H9 (cell line): ENCODE data around the gene RANBP9. TPM values are rescaled to one million over a fixed set of nuclear protein-coding genes. Genes with fewer than 3 reads are reported as not detected.

Experiments used
- DNase-seq: peaks from one replicate; pipeline ENCODE4 v3.0.0-alpha.2; 2017
- H2AFZ ChIP-seq: one replicate; pipeline ENCODE4 v1.6.1; 2013; ENCODE audit warnings: mild to moderate bottlenecking, low read length, control low read depth, moderate library complexity
- H2AK5ac ChIP-seq: 2 replicates; pipeline ENCODE4 v1.6.1; 2013; ENCODE audit warnings: low read length, control low read depth, mixed read lengths; ENCODE audit not compliant: insufficient read length
- H2BK120ac ChIP-seq: one replicate; pipeline ENCODE4 v1.6.1; 2013; ENCODE audit warnings: low read depth, mild to moderate bottlenecking, low read length, control low read depth, inconsistent platforms; ENCODE audit not compliant: poor library complexity, severe bottlenecking
- H2BK12ac ChIP-seq: 2 replicates; pipeline ENCODE4 v1.6.1; 2013; ENCODE audit warnings: low read length, control low read depth, mixed read lengths, low read depth; ENCODE audit not compliant: insufficient read length
- H2BK15ac ChIP-seq: 2 replicates; pipeline ENCODE4 v1.6.1; 2013; ENCODE audit warnings: low read depth, low read length, control low read depth
- H2BK20ac ChIP-seq: one replicate; pipeline ENCODE4 v1.6.1; 2013; ENCODE audit warnings: low read depth, mild to moderate bottlenecking, low read length, control low read depth, inconsistent platforms; ENCODE audit not compliant: poor library complexity, severe bottlenecking
- H2BK5ac ChIP-seq: 2 replicates; pipeline ENCODE4 v1.6.1; 2013; ENCODE audit warnings: low read length, control low read depth, mixed read lengths; ENCODE audit not compliant: insufficient read length
- H3K14ac ChIP-seq: 2 replicates; pipeline ENCODE4 v1.6.1; 2013; ENCODE audit warnings: low read length, control low read depth; ENCODE audit not compliant: insufficient read depth
- H3K18ac ChIP-seq: 2 replicates; pipeline ENCODE4 v1.6.1; 2013; ENCODE audit warnings: low read depth, mild to moderate bottlenecking, mixed read lengths, low read length, control low read depth; ENCODE audit not compliant: insufficient read length
- H3K23ac ChIP-seq: 2 replicates; pipeline ENCODE4 v1.6.1; 2013; ENCODE audit warnings: low read length, control low read depth, mixed read lengths, low read depth; ENCODE audit not compliant: insufficient read length
- H3K23me2 ChIP-seq: 2 replicates; pipeline ENCODE4 v1.6.1; 2013; ENCODE audit warnings: low read depth, mild to moderate bottlenecking, mixed read lengths, low read length, control low read depth; ENCODE audit not compliant: insufficient read length, poor library complexity, severe bottlenecking
- H3K27ac ChIP-seq: 2 replicates; pipeline ENCODE4 v1.5.1; 2013; ENCODE audit warnings: low read length, control low read depth, mixed read lengths, low read depth; ENCODE audit not compliant: insufficient read length
- H3K27me3 ChIP-seq: 2 replicates; pipeline ENCODE4 v1.6.1; 2013; ENCODE audit warnings: low read length, control low read depth, inconsistent platforms; ENCODE audit not compliant: insufficient read depth
- H3K4ac ChIP-seq: 2 replicates; pipeline ENCODE4 v1.6.1; 2013; ENCODE audit warnings: low read depth, mild to moderate bottlenecking, control low read depth, inconsistent platforms, low read length, moderate library complexity
- H3K4me1 ChIP-seq: 2 replicates; pipeline ENCODE4 v1.6.1; 2013; ENCODE audit warnings: low read length, control low read depth, inconsistent platforms; ENCODE audit not compliant: insufficient read depth
- H3K4me2 ChIP-seq: 2 replicates; pipeline ENCODE4 v1.6.1; 2013; ENCODE audit warnings: low read length, control low read depth, mixed read lengths; ENCODE audit not compliant: insufficient read length, insufficient read depth
- H3K56ac ChIP-seq: 2 replicates; pipeline ENCODE4 v1.6.1; 2013; ENCODE audit warnings: low read depth, mild to moderate bottlenecking, mixed read lengths, low read length, control low read depth; ENCODE audit not compliant: insufficient read length
- H3K79me1 ChIP-seq: 2 replicates; pipeline ENCODE4 v1.6.1; 2013; ENCODE audit warnings: low read depth, mild to moderate bottlenecking, moderate library complexity, low read length, control low read depth, inconsistent platforms; ENCODE audit not compliant: insufficient read depth, poor library complexity, severe bottlenecking
- H3K79me2 ChIP-seq: 2 replicates; pipeline ENCODE4 v1.6.1; 2013; ENCODE audit warnings: low read length, control low read depth, inconsistent platforms; ENCODE audit not compliant: insufficient read depth
- H3K9ac ChIP-seq: 2 replicates; pipeline ENCODE4 v1.6.1; 2013; ENCODE audit warnings: low read length, control low read depth, mixed read lengths; ENCODE audit not compliant: insufficient read length; ENCODE audit errors: extremely low read depth
- H3K9me3 ChIP-seq: one replicate; pipeline ENCODE4 v1.6.1; 2013; ENCODE audit warnings: low read depth, low read length, inconsistent platforms; ENCODE audit not compliant: control insufficient read depth
- H3T11ph ChIP-seq: one replicate; pipeline ENCODE4 v1.6.1; 2013; ENCODE audit warnings: mild to moderate bottlenecking, low read length, control low read depth, inconsistent platforms
- H4K20me1 ChIP-seq: one replicate; pipeline ENCODE4 v1.6.1; 2013; ENCODE audit not compliant: control insufficient read depth, insufficient read length, insufficient read depth
- H4K5ac ChIP-seq: 2 replicates; pipeline ENCODE4 v1.6.1; 2013; ENCODE audit warnings: low read depth, mild to moderate bottlenecking, mixed read lengths, low read length, control low read depth; ENCODE audit not compliant: insufficient read length
- H4K8ac ChIP-seq: replicated peaks from 2 replicates; pipeline ENCODE4 v1.6.1; 2013; ENCODE audit warnings: low read length, control low read depth, mixed read lengths, low read depth; ENCODE audit not compliant: insufficient read length
- H4K91ac ChIP-seq: 2 replicates; pipeline ENCODE4 v1.6.1; 2013; ENCODE audit warnings: low read depth, mild to moderate bottlenecking, moderate library complexity, mixed read lengths, low read length, control low read depth; ENCODE audit not compliant: insufficient read length
- H3K27ac Mint-ChIP-seq, 3 experiments: 2 replicates in 2 of 3; 3 replicates in 1 of 3; pipeline ENCODE4 v1.8.0; 2020 to 2021; ENCODE audit warnings: mixed read lengths in 3 of 3, mild to moderate bottlenecking in 1 of 3, moderate library complexity in 1 of 3
- H3K27me3 Mint-ChIP-seq: 2 replicates; pipeline ENCODE4 v1.8.0; 2021; ENCODE audit warnings: low read depth, mild to moderate bottlenecking, moderate library complexity, mixed read lengths
- H3K36me3 Mint-ChIP-seq, 3 experiments: 2 replicates in 2 of 3; 3 replicates in 1 of 3; pipeline ENCODE4 v1.8.0; 2020 to 2021; ENCODE audit warnings: low read depth in 3 of 3, mixed read lengths in 3 of 3; ENCODE audit not compliant: insufficient read depth in 1 of 3
- H3K4me1 Mint-ChIP-seq, 2 experiments: 2 replicates each; pipeline ENCODE4 v1.8.0; 2020; ENCODE audit warnings: mixed read lengths in 2 of 2
- H3K4me3 Mint-ChIP-seq, 2 experiments: 2 replicates in 1 of 2; 3 replicates in 1 of 2; pipeline ENCODE4 v1.8.0; 2020 to 2021; ENCODE audit warnings: mild to moderate bottlenecking in 2 of 2, mixed read lengths in 2 of 2, moderate library complexity in 1 of 2
- H3K9me3 Mint-ChIP-seq, 2 experiments: 2 replicates in 1 of 2; 3 replicates in 1 of 2; pipeline ENCODE4 v1.8.0; 2020; ENCODE audit warnings: mild to moderate bottlenecking in 2 of 2, mixed read lengths in 2 of 2, moderate library complexity in 1 of 2
- WGBS: extraction: QIAGEN DNeasy Blood & Tissue Kit; methylation state at CpG from one replicate; pipeline ENCODE4 v1.1.7; 2013; ENCODE audit warnings: missing lambda C conversion rate, low lambda C conversion rate, mixed read lengths; ENCODE audit not compliant: insufficient read length; ENCODE audit errors: extremely low coverage; 5-methylcytosine and 5-hydroxymethylcytosine counted together
- total RNA-seq: library from RNA; stranded (reverse); gene quantifications from 2 replicates; pipeline ENCODE4 v1.2.1, GENCODE V29; 2021
- TF ChIP-seq, protein P1 (sequence below): fragments of 200-600 bp; sonication (generic); conservative IDR thresholded peaks from 3 replicates; pipeline ENCODE4 v1.8.0; 2021; ENCODE audit warnings: antibody characterized with exemption, mild to moderate bottlenecking

Gene RANBP9
- total RNA-seq, 1 experiment from 2014 or later, result 37.2 TPM

DNA sequence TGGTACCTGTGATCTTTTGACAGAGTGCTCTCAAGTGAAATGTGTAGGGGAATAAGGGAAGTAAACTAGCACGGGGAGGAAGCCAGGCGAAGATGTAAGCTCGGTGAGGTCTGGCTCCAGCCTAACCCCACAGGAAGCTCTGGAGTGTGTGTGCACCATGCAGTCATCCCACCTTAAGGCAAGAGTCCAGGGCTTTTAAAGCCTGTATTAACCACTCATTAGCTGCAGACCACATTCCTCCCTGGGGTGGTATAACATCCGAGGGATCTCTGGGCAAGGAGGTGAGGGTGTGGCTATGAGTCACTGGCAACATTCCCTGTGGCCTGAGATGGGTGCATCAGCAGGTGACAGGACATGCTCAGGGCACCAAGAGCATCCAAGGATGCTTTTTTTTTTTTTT lies 12.5 kb upstream of the RANBP9 start:
- no peak overlapping the region for H3K18ac ChIP-seq
- no peak overlapping the region for H2AK5ac ChIP-seq
- H3K4ac ChIP-seq, result no peak overlapping the region
- no peak overlapping the region for H3K9ac ChIP-seq
- TF ChIP-seq, protein P1, sequence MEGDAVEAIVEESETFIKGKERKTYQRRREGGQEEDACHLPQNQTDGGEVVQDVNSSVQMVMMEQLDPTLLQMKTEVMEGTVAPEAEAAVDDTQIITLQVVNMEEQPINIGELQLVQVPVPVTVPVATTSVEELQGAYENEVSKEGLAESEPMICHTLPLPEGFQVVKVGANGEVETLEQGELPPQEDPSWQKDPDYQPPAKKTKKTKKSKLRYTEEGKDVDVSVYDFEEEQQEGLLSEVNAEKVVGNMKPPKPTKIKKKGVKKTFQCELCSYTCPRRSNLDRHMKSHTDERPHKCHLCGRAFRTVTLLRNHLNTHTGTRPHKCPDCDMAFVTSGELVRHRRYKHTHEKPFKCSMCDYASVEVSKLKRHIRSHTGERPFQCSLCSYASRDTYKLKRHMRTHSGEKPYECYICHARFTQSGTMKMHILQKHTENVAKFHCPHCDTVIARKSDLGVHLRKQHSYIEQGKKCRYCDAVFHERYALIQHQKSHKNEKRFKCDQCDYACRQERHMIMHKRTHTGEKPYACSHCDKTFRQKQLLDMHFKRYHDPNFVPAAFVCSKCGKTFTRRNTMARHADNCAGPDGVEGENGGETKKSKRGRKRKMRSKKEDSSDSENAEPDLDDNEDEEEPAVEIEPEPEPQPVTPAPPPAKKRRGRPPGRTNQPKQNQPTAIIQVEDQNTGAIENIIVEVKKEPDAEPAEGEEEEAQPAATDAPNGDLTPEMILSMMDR, result no peak
- no peak overlapping the region for H3T11ph ChIP-seq
- no peak overlapping the region for H2BK20ac ChIP-seq
- no CpG with 5 or more reads among the region's 4 CpGs for WGBS
- no peak overlapping the region for H3K27ac ChIP-seq
- H3K23ac ChIP-seq, result no peak overlapping the region
- no peak overlapping the region for H4K8ac ChIP-seq
- H4K20me1 ChIP-seq, result no peaks in the 10 kb centered on the region
- no peak overlapping the region for H2BK5ac ChIP-seq
- H3K27ac Mint-ChIP-seq, result no peak overlapping the region
- no peak overlapping the region for H4K5ac ChIP-seq
- 0 out of 2 replicates have a peak, but pooled peaks cover 1% of the 10 kb centered on the region for H3K27me3 Mint-ChIP-seq
- H3K79me1 ChIP-seq, result no peaks in the 10 kb centered on the region
- H3K23me2 ChIP-seq, result no peaks in the 10 kb centered on the region
- no peak overlapping the region for H2AFZ ChIP-seq
- no peak for DNase-seq
- H3K36me3 Mint-ChIP-seq, result no peaks in the 10 kb centered on the region
- H3K4me3 Mint-ChIP-seq, result no peak overlapping the region
- H3K9me3 ChIP-seq, result no peaks in the 10 kb centered on the region
- no peaks in the 10 kb centered on the region for H3K4me1 ChIP-seq
- H3K14ac ChIP-seq, result no peak overlapping the region
- H2BK120ac ChIP-seq, result no peak overlapping the region
- H3K27me3 ChIP-seq, result no peaks in the 10 kb centered on the region
- no peak overlapping the region for H3K56ac ChIP-seq
- no peak overlapping the region for H3K4me2 ChIP-seq
- H4K91ac ChIP-seq, result no peak overlapping the region
- H3K4me1 Mint-ChIP-seq, result no peaks in the 10 kb centered on the region
- no peaks in the 10 kb centered on the region for H3K79me2 ChIP-seq
- no peak overlapping the region for H2BK12ac ChIP-seq
- no peak overlapping the region for H2BK15ac ChIP-seq
- no peaks in the 10 kb centered on the region for H3K9me3 Mint-ChIP-seq
